HG03558 (cell line): Measurements from ENCODE around the gene FAM163B.
"Not testable (repeated sequence)": the region's sequence is repeated elsewhere in the genome, so short reads cannot be mapped to it uniquely, and the experiment has no call there.

Experiments used
- ATAC-seq: cut with Tn5 transposase; IDR thresholded peaks from one replicate; pipeline ENCODE4 v1.9.1; 2021; ENCODE audit warnings: moderate number of reproducible peaks; ENCODE audit not compliant: unreplicated experiment; ENCODE audit errors: extremely low read depth

Gene FAM163B

DNA sequence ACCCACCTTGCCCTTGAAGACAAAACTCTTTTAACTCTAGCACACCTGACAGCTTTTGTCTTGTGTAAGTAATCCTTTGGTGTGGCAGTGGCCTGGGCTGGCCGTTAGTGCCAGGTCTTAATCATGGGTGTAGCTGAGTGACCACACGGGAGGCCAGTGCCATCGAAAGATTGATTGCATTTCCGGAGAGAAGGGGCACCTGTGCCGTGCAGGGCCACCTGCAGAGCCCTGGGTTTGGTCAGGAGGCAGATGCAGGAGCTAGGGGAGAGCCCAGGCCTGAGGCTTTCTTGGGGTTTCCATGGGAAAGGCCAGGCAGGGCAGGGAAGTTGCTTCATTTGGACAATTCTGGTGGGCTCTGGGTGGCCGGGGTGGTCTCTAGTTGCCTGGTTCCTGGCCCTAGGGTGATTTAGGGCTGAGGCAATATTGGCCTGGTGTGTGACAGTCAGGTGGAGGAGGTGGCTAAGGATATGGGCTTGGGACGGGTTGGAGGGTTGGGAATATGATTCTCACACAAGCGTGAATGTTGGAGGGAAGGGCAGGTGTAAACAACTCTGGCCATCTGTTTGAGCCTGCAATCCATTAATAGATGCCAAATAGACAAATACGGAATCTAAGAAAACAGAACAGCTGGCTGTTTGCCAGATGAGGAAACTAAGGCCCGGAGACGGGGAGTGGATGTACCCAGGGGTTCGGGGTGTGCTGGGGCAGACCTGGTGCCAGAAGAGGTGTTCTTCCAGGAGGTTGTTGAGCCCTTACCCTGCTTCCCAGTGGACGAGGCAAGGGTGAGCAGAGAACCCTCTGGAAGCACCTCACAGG lies 31.6 kb upstream of the FAM163B start:
- no peak for ATAC-seq

- no peak for ATAC-seq
Observed at GRCh38 chr9:133640160-133640559, 31.0 kb upstream of the FAM163B start.

GRCh38 chr9:133639613-133640012 lies 30.4 kb upstream of the FAM163B start:
- no peak for ATAC-seq

GRCh38 chr9:133638711-133639110 lies 29.5 kb upstream of the FAM163B start:
- no peak for ATAC-seq

- no peak for ATAC-seq
Observed at GRCh38 chr9:133638076-133638475, 28.9 kb upstream of the FAM163B start.

DNA sequence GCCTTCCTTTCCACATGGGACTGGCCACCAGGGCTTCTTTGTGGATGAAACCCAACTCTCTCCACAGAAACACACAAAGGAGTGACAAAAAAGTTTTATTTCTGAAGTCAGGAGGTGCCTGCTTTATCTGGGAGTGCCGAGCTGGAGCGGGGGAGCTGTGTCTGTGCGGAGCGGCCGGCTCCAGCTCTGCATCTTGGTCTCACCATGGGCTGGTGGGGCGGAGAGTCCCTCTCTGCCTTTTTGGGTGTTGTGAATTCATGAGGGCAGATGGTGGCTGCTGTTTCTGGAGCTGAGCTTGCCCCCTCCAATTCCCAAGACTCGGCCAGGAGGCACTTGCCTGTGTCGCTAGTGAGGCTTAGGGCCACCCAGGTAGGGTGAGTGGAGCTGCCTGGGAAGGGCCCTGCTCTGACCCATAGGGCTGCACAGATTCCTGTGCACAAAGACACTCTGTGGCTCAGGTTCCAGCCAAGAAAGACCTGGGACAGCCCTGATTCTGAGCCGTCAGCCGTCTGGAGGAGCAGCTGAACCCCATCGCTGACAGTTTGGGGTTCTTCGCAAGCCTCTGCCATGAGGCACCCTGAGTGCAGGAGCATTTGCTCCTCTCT lies 28.4 kb upstream of the FAM163B start:
- no peak for ATAC-seq

DNA sequence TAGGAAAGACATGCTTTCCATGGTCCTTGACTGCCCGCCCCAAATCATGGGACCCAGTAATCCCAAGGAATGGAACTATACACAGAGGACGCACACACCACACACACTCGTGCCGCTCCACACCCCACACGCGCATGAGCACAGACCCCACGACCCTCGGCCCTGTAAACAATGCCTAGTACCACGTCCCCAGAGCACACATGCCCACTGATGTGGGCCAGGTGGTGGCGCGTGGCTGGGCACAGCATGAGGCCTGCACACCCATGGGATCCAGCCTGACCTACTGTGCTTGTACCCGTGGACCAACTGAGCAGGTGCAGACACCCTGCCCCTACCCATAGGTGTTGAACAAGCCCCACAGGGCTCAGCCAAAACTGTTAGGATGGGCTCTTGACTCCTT lies 27.7 kb upstream of the FAM163B start:
- no peak for ATAC-seq

DNA sequence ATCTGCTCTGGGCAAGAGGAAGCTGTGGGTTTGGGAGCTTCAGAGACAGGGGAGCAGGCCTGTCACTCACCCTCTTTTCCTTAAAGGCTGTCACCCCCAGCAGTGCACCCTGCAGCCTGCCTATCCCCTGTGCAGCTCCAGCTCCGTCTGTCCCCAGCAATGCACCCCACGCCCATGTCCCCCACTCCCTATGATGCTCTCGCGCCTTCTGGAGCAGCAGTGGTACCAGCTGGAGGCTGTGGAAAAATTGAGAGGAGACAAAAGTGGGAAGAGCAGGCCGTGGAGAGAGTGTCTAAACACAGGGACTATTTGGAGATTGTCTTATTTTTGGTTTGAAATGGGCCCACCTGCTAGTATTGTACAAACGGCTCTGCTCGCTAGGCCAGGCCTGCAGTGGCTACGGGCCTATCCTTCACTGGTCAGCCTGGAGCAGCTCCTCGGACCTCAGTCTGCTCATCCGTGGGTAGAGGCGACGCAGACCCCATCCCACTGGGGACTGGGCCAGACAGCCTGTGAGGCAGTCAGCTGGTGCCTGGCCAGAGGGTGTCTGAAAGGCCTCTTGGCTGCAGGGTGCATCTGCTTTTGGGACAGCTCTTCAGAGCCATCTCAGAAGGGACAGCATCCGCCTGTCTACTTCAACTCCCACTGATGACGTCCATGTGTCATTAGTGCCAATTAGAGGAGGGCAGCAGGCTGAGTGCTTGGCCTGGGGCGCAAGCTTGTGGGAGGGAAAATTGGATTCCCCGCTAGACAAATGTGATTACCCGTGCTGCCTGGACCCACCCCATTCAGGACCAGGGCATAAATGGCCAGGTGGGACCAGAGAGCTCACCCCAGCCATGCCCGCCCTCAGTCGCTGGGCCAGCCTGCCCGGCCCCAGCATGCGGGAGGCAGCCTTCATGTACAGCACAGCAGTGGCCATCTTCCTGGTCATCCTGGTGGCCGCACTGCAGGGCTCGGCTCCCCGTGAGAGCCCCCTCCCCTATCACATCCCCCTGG lies 26.6 kb upstream of the FAM163B start, which contains the start of gene DBH:
Gene DBH, plus strand, starts transcription at position 831 of the 999 bp plus-strand sequence. Its CDS starts 9 bp downstream, at position 840.
- no peak for ATAC-seq

- no peak for ATAC-seq
Observed at GRCh38 chr9:133635098-133635497, 25.9 kb upstream of the FAM163B start.

DNA sequence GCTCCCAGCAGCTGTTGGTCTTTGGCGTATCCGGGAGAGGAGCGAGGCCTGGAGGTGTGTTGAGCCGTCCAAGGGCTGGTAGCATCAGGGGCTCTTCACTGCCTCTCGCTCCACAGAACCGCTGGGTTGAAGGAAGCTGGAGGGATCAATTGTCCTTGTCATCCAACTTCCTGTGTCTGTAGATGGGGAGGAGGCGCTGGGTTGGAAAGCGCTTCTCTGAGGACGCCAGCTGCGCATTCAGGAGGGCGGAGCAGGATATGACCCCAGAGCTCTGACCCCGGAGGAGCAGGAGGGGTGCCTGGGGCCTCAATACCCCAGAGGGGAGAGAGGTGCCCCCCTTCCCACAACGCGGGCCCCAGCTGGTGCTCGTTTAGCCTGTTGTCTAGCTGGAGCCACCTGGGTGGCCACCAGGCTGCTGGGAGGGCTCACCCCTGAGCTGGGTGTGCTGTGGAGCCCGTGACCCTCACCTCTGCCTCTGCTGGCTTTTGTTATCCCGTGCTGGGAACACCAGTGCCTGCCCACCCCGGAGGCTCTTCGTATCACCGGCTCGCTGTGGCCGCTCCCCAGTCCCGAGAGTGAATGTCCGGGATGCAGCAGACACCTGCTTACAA lies 25.0 kb upstream of the FAM163B start:
- ATAC-seq: no peak

- no peak for ATAC-seq
Observed at GRCh38 chr9:133633681-133634080, 24.5 kb upstream of the FAM163B start.

GRCh38 chr9:133632806-133633680 lies 23.9 kb upstream of the FAM163B start:
- no peak for ATAC-seq

GRCh38 chr9:133631111-133631510 lies 21.9 kb upstream of the FAM163B start:
- ATAC-seq: no peak

DNA sequence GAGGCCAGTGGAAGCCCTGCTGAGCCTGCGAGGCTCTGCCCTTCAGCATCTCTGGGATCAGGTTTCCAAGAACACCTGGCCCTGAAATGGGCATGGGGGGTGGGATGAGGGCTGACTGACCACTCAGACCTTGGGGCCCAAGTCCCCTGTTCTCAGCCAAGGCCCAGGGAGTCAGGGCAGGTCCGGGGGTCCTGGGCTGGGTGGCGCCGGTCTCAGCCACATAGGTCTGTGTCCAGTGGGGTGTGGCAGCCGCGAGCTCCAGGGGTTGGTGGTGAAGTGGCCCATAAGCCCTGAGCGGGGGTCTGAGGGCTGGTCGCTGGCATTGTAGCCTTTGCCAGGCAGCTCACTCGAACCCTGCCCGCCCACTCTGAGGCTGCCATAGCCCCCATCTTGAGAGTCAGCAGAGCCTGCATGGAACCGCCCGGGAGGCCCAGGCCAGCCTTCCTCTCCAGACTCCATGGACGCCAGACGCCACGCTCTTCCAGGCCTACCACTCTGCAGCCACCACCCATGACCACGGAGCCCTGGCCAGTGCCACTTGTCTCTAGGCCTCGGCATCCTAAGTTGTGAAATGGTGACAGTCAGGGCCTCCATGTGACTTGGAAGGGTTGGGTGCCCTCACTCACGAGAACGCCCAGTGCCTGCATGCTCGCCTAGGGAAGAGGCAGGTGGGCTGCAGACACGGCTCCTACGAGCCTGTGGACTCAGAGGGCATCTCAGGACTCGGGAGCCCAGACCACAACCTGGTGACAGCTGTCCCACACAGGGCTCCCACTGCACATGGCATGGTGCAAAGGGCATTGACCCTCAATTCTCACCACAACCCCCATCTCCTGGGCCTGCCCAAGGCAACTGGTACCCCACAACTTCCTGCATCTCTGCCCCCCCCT lies 20.3 kb upstream of the FAM163B start:
- ATAC-seq: no peak

DNA sequence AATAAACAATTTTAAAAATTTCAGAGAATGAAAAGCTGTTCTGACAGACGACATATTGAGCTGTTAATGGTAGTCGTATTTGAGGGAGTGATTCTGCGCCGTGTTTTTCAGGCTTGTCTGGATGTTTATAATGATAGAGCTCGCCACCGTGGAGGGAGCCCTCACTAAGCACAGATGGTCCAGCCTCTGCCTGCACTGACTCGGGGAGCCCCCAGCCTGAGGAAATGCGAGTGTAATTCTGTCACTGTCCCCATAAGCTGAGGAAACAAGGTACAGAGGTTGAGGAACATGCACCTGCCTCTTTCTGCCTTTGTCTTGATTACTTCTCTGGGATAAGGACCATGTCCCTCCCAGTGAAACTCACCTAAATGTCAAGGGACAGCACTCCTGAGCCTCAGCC lies 19.6 kb upstream of the FAM163B start:
- no peak for ATAC-seq

DNA sequence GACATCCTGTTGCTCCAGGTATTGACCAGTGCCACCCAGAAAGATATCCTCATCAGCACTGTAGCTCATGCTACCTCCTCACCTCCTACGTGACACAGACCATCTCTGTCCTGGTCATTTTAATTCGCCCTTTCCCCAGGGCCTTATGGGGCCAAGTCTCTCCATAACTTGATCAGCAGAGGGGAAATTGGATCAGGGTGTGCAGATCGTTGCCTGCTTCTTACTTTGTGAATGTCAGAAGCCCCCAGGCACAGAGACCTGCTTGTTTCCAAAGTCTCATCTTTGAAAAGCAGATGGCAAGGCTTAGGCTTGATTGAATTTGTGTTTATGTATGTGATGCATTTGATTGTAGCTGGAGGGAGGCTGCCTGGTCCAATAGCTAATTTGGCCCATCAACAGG lies 18.2 kb upstream of the FAM163B start:
- ATAC-seq: no peak

GRCh38 chr9:133626008-133626407 lies 16.8 kb upstream of the FAM163B start:
- ATAC-seq: not testable (repeated sequence)

DNA sequence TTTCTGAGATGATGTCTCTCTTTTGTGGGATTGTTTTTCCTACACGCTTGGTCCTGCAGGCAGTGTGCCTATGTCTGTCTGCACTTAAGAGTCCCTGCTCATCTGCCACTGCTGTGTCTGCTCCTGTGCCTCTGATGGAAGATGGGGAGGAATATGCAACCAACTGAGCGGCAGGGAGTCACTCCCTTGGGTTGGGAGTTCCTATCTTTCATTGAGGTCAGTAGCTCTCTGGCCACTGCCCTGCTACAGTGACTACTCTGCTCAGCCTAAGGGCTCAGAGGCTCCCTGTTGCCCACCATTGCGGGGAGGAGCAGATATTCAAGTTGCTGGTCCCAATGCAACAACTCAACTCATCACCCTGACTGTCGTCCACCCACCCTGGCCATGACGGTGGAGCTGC lies 13.4 kb upstream of the FAM163B start:
- no peak for ATAC-seq
